GM06990 (cell line): ENCODE measurements around the gene TTC16.
"Not testable (repeated sequence)": the region's sequence is repeated elsewhere in the genome, so short reads cannot be mapped to it uniquely, and the experiment has no call there.

ENCODE experiments used
- DNase-seq: peaks from one replicate; pipeline ENCODE4 v3.0.0-alpha.2; 2011; ENCODE audit not compliant: insufficient read length; ENCODE audit errors: extremely low read depth
- H3K27me3 ChIP-seq: replicated peaks from 2 replicates; pipeline ENCODE4 v1.6.0; 2011; ENCODE audit warnings: low read length; ENCODE audit not compliant: control insufficient read depth, insufficient read depth
- H3K36me3 ChIP-seq: 2 replicates; pipeline ENCODE4 v1.5.1; 2011; ENCODE audit warnings: low read length; ENCODE audit not compliant: control insufficient read depth, insufficient read depth
- H3K4me3 ChIP-seq: replicated peaks from 2 replicates; pipeline ENCODE4 v1.5.1; 2011; ENCODE audit warnings: low read depth, mild to moderate bottlenecking, control low read depth, low read length
- CTCF ChIP-seq: IDR thresholded peaks from 2 replicates; pipeline ENCODE4 v1.5.1; 2011; ENCODE audit warnings: low read length, control low read depth, mild to moderate bottlenecking, inconsistent platforms; ENCODE audit not compliant: insufficient read depth, poor library complexity, severe bottlenecking

The TTC16 gene

DNA sequence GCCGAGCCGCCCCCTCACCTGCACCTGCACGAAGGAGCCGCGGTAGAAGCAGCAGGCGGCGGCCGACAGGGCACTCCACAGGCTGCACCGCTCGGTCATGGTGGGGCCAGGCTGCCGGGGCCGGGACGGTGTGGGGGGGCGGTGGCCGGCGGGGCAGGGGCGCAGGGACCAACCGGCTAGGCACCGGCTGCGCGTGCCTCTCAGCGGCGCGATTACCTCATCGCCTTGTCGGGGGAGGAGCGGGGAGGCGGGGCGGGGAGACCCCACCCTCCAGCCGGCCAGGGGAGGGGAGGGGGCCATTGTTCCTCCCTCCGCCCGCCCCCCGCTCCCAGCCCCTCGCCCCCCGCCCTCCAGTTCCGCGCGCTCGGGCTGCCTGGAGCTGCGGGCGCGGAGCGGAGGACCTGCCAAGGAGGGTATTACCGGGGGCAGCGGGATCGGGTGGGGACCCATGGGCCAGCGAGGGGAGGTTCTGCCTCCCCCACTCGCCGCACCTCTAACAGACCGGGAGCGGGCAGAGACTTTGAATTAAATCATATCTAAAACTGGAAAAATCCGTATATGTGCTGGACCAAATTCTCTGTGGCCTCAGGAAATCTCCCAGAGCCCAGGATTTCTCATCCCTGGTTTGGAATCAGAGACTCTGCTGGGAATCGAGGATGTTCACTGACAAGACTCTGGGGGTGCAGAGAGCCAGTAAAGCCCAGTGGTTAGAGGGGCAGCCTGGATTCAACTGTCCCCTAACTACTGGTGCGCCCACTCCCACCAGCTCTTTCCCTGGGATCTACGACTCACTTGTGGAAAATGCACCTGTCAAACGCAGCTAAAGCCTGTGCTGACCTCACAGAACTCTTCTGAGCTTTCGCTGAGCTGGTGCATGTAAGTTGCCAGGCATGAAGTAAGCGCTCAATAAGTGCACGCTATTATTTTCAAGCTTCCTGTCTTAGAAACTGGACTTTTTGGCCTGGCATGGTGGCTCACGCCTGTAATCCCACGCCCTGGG is 39.5 kb downstream of the TTC16 start:
- Histone ChIP-seq H3K27me3 (no peaks in the 10 kb centered on the region), H3K4me3 (no peak overlapping the region), H3K36me3 (peaks cover 14% of the 10 kb centered on the region)
- TF ChIP-seq CTCF, result no peak
- no peak for DNase-seq

GRCh38 chr9:127756233-127756632 is 40.4 kb downstream of the TTC16 start:
- Histone ChIP-seq H3K36me3 (peaks cover 9% of the 10 kb centered on the region), H3K4me3 (no peak overlapping the region), H3K27me3 (no peaks in the 10 kb centered on the region)
- no peak for DNase-seq
- no peak for TF ChIP-seq CTCF

GRCh38 chr9:127756776-127757175 is 40.9 kb downstream of the TTC16 start:
- H3K4me3 ChIP-seq, DNase-seq, H3K27me3 ChIP-seq, H3K36me3 ChIP-seq: not testable (repeated sequence)

DNA sequence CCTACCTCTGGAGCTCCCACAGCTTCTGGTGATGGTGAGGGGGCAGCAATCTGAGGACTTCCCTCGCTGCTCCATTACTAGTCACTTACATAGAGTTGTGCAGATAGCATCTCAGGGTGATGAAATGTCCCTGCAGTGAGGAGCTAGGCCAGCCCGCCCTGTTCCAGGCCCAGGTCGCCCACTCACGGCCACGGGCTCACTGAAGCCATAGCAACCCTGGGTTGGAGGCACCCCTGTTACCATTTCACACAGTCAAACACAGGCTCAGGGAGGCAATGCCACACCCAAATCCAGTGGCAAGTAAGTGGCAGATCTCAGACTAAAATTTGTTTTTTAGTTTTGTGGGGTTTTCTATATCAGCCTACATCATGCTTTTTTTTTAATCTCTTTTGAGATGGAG is 43.0 kb downstream of the TTC16 start:
- no peak for DNase-seq
- no peak overlapping the region for H3K4me3 ChIP-seq
- no peak for TF ChIP-seq CTCF
- H3K27me3 ChIP-seq, result no peaks in the 10 kb centered on the region
- H3K36me3 ChIP-seq, result peaks cover 5% of the 10 kb centered on the region

DNA sequence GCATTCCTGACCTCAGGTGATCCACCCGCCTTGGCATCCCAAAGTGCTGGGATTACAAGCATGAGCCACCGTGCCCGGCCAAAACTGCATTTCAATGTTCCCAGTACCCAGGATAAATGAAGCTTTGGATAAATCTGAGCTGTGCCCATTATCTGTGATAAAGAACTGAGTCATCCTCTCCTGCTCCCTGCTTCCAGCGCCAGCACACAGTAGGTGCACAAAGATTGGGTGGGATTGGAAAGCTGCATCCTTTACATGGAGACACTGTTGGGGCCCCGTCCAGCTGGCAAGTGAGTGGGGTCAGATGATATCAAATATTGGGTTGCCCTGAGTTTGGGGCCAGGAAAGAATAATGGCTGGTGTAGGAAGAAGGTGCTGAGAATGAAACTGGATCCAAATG is 45.2 kb downstream of the TTC16 start:
- Histone ChIP-seq H3K36me3 (peaks cover 9% of the 10 kb centered on the region), H3K27me3 (no peaks in the 10 kb centered on the region), H3K4me3 (no peak overlapping the region)
- no peak for TF ChIP-seq CTCF
- DNase-seq, result no peak

GRCh38 chr9:127761491-127761956 is 45.6 kb downstream of the TTC16 start:
- DNase-seq, result no peak
- no peak for TF ChIP-seq CTCF
- peaks cover 9% of the 10 kb centered on the region for H3K36me3 ChIP-seq

More at GRCh38 chr9:127761491-127761956, 45.6 kb downstream of the TTC16 start:
- no peaks in the 10 kb centered on the region for H3K27me3 ChIP-seq
- no peak overlapping the region for H3K4me3 ChIP-seq
